Nephron progenitor cell (in vitro differentiated cells): ENCODE data around the gene EFNA3.

Source experiments
- DNase-seq: peaks from one replicate; pipeline ENCODE4 v3.0.0; 2021
- H3K27ac Mint-ChIP-seq: 2 replicates; pipeline ENCODE4 v1.8.0; 2021; ENCODE audit warnings: mild to moderate bottlenecking, moderate library complexity, mixed read lengths
- H3K27me3 Mint-ChIP-seq: 2 replicates; pipeline ENCODE4 v1.8.0; 2021; ENCODE audit warnings: mild to moderate bottlenecking, low read depth, mixed read lengths; ENCODE audit not compliant: poor library complexity
- H3K36me3 Mint-ChIP-seq: 2 replicates; pipeline ENCODE4 v1.8.0; 2021; ENCODE audit warnings: low read depth, mixed read lengths
- H3K4me1 Mint-ChIP-seq: 2 replicates; pipeline ENCODE4 v1.8.0; 2021; ENCODE audit warnings: mixed read lengths
- H3K4me3 Mint-ChIP-seq: 2 replicates; pipeline ENCODE4 v1.8.0; 2021; ENCODE audit warnings: mild to moderate bottlenecking, moderate library complexity, mixed read lengths
- H3K9me3 Mint-ChIP-seq: 2 replicates; pipeline ENCODE4 v1.8.0; 2021; ENCODE audit warnings: mild to moderate bottlenecking, moderate library complexity, mixed read lengths
- CTCF ChIP-seq: fragments of 200-600 bp; sonication (generic); IDR thresholded peaks from 2 replicates; pipeline ENCODE4 v1.5.0; 2021; ENCODE audit warnings: antibody characterized with exemption

EFNA3 gene

GRCh38 chr1:155086128-155086741 is 7.6 kb downstream of the EFNA3 start:
- TF ChIP-seq CTCF, result peak; percentile 99
- no peak overlapping the region for H3K27ac Mint-ChIP-seq
- peak; percentile 90 for DNase-seq
- no peaks in the 10 kb centered on the region for H3K9me3 Mint-ChIP-seq
- peaks cover 8% of the 10 kb centered on the region for H3K27me3 Mint-ChIP-seq
- peaks cover 9% of the 10 kb centered on the region for H3K36me3 Mint-ChIP-seq
- H3K4me3 Mint-ChIP-seq, result peak overlapping the region; percentile 57
- H3K4me1 Mint-ChIP-seq, result peaks cover 49% of the 10 kb centered on the region

GRCh38 chr1:155086856-155087535 is 8.4 kb downstream of the EFNA3 start:
- TF ChIP-seq CTCF, result no peak
- Mint-ChIP-seq H3K4me1 (peaks cover 50% of the 10 kb centered on the region), H3K27me3 (peaks cover 8% of the 10 kb centered on the region), H3K4me3 (no peak overlapping the region), H3K36me3 (peaks cover 9% of the 10 kb centered on the region), H3K9me3 (no peaks in the 10 kb centered on the region), H3K27ac (no peak overlapping the region)
- no peak for DNase-seq

- Mint-ChIP-seq H3K4me3 (no peak overlapping the region), H3K4me1 (peaks cover 58% of the 10 kb centered on the region), H3K27me3 (peaks cover 4% of the 10 kb centered on the region), H3K27ac (no peak overlapping the region), H3K36me3 (peaks cover 9% of the 10 kb centered on the region), H3K9me3 (no peaks in the 10 kb centered on the region)
- DNase-seq, result peak; percentile 94
- TF ChIP-seq CTCF, result peak; percentile 98
Observed at GRCh38 chr1:155091071-155092051, 12.7 kb downstream of the EFNA3 start.

GRCh38 chr1:155092131-155092530 is 13.5 kb downstream of the EFNA3 start:
- H3K27me3 Mint-ChIP-seq, result peaks cover 4% of the 10 kb centered on the region
- H3K9me3 Mint-ChIP-seq, result no peaks in the 10 kb centered on the region
- no peak for DNase-seq
- no peak overlapping the region for H3K4me3 Mint-ChIP-seq
- H3K27ac Mint-ChIP-seq, result no peak overlapping the region
- no peak for TF ChIP-seq CTCF
- H3K4me1 Mint-ChIP-seq, result peaks cover 57% of the 10 kb centered on the region
- peaks cover 8% of the 10 kb centered on the region for H3K36me3 Mint-ChIP-seq

GRCh38 chr1:155092641-155093040 is 14.0 kb downstream of the EFNA3 start:
- no peak for DNase-seq
- H3K27ac Mint-ChIP-seq, result no peak overlapping the region
- peaks cover 52% of the 10 kb centered on the region for H3K4me1 Mint-ChIP-seq
- H3K36me3 Mint-ChIP-seq, result peaks cover 3% of the 10 kb centered on the region
- H3K27me3 Mint-ChIP-seq, result peaks cover 4% of the 10 kb centered on the region
- H3K4me3 Mint-ChIP-seq, result no peak overlapping the region
- TF ChIP-seq CTCF, result no peak
- H3K9me3 Mint-ChIP-seq, result no peaks in the 10 kb centered on the region
